ENCODE results near the gene CACNA2D3. TPM values are rescaled to one million over a fixed set of nuclear protein-coding genes. Genes with fewer than 3 reads are reported as not detected.

CACNA2D3 gene
- total RNA-seq, 1 experiment from 2014 or later, result not detected

GRCh38 chr3:54608041-54608440, 485.7 kb downstream of the CACNA2D3 start:
- no peak overlapping the region for H2AFZ ChIP-seq (ENCODE audit: low read length)
- H3K4me3 ChIP-seq (ENCODE audit: low read length), result no peak overlapping the region
- ChIA-PET POLR2A (ENCODE audit: unreplicated experiment) (no interaction called here), CTCF (no interaction called here)
- H3K9me2 ChIP-seq (replicated peaks; ENCODE audit: low read length), result no peaks in the 10 kb centered on the region
- BruUV-seq (replicated peaks), result no TSS peak
- H3K4me2 ChIP-seq (ENCODE audit: low read length), result no peak overlapping the region
- H3K27ac ChIP-seq (ENCODE audit: low read length), result no peak overlapping the region
- no peak for DNase-seq
- H3K79me2 ChIP-seq (ENCODE audit: low read length), result no peaks in the 10 kb centered on the region
- intact Hi-C loops (cut with micrococcal nuclease), result no loop called here
- no peaks in the 10 kb centered on the region for H3K4me1 ChIP-seq (ENCODE audit: insufficient read depth, low read length)
- no peaks in the 10 kb centered on the region for H3F3A ChIP-seq (ENCODE audit: low read length, unreplicated experiment)
- ATAC-seq, result no peak
- peaks cover 23% of the 10 kb centered on the region for H3K27me3 ChIP-seq (ENCODE audit: low read length)
- TF ChIP-seq EZH2 (IDR thresholded peaks at IDR 0.05; ENCODE audit: low read length, unreplicated experiment) (no peak), EZH2phosphoT487 (IDR thresholded peaks at IDR 0.05; ENCODE audit: borderline replicate concordance, low read length) (no peak), CTCF (conservative IDR thresholded peaks at IDR 0.05; ENCODE audit: low read depth, low read length) (no peak)
- no peaks in the 10 kb centered on the region for H3K36me3 ChIP-seq (ENCODE audit: low read depth, low read length)
- H3K9me3 ChIP-seq (ENCODE audit: low read length), result 0 out of 2 replicates have a peak, but pooled peaks cover 3% of the 10 kb centered on the region
- no peak overlapping the region for H3K9ac ChIP-seq (ENCODE audit: low read length)
- no peaks in the 10 kb centered on the region for H4K20me1 ChIP-seq (ENCODE audit: low read length)

GRCh38 chr3:54619053-54619452, 496.7 kb downstream of the CACNA2D3 start:
- H4K20me1 ChIP-seq (ENCODE audit: low read length), result no peaks in the 10 kb centered on the region
- H3K9me3 ChIP-seq (ENCODE audit: low read length), result no peaks in the 10 kb centered on the region
- no peaks in the 10 kb centered on the region for H3K27me3 ChIP-seq (ENCODE audit: low read length)
- H3K4me2 ChIP-seq (ENCODE audit: low read length), result no peak overlapping the region
- intact Hi-C loops (cut with micrococcal nuclease), result no loop called here
- no peak overlapping the region for H3K4me3 ChIP-seq (ENCODE audit: low read length)
- H2AFZ ChIP-seq (ENCODE audit: low read length), result no peak overlapping the region
- POLR2A ChIA-PET (ENCODE audit: unreplicated experiment), result no interaction called here
- no peaks in the 10 kb centered on the region for H3K4me1 ChIP-seq (ENCODE audit: insufficient read depth, low read length)
- no peaks in the 10 kb centered on the region for H3K9me2 ChIP-seq (replicated peaks; ENCODE audit: low read length)
- H3K27ac ChIP-seq (ENCODE audit: low read length), result no peak overlapping the region
- ATAC-seq (no peak), DNase-seq (no peak)
- H3K79me2 ChIP-seq (ENCODE audit: low read length), result no peaks in the 10 kb centered on the region
- no peaks in the 10 kb centered on the region for H3K36me3 ChIP-seq (ENCODE audit: low read depth, low read length)
- CTCF ChIA-PET, result no interaction called here
- no peak for TF ChIP-seq EZH2phosphoT487 (IDR thresholded peaks at IDR 0.05; ENCODE audit: borderline replicate concordance, low read length)
- no peak for TF ChIP-seq CTCF (conservative IDR thresholded peaks at IDR 0.05; ENCODE audit: low read depth, low read length)
- no peak for TF ChIP-seq EZH2 (IDR thresholded peaks at IDR 0.05; ENCODE audit: low read length, unreplicated experiment)
- no peaks in the 10 kb centered on the region for H3F3A ChIP-seq (ENCODE audit: low read length, unreplicated experiment)
- no peak overlapping the region for H3K9ac ChIP-seq (ENCODE audit: low read length)
- no TSS peak for BruUV-seq (replicated peaks)

GRCh38 chr3:54619531-54619930, 497.2 kb downstream of the CACNA2D3 start:
- H3K27me3 ChIP-seq (ENCODE audit: low read length), result no peaks in the 10 kb centered on the region
- ChIA-PET POLR2A (ENCODE audit: unreplicated experiment) (no interaction called here), CTCF (no interaction called here)
- no peaks in the 10 kb centered on the region for H3K9me3 ChIP-seq (ENCODE audit: low read length)
- intact Hi-C loops (cut with micrococcal nuclease), result no loop called here
- DNase-seq (no peak), ATAC-seq (no peak)
- no peak for TF ChIP-seq CTCF (conservative IDR thresholded peaks at IDR 0.05; ENCODE audit: low read depth, low read length)
- no peak for TF ChIP-seq EZH2phosphoT487 (IDR thresholded peaks at IDR 0.05; ENCODE audit: borderline replicate concordance, low read length)
- no peak for TF ChIP-seq EZH2 (IDR thresholded peaks at IDR 0.05; ENCODE audit: low read length, unreplicated experiment)
- H2AFZ ChIP-seq (ENCODE audit: low read length), result no peak overlapping the region
- no peaks in the 10 kb centered on the region for H3F3A ChIP-seq (ENCODE audit: low read length, unreplicated experiment)
- H3K4me2 ChIP-seq (ENCODE audit: low read length), result no peak overlapping the region
- H3K4me3 ChIP-seq (ENCODE audit: low read length), result no peak overlapping the region
- no peaks in the 10 kb centered on the region for H3K9me2 ChIP-seq (replicated peaks; ENCODE audit: low read length)
- no peaks in the 10 kb centered on the region for H3K4me1 ChIP-seq (ENCODE audit: insufficient read depth, low read length)
- no TSS peak for BruUV-seq (replicated peaks)
- H3K27ac ChIP-seq (ENCODE audit: low read length), result no peak overlapping the region
- H3K79me2 ChIP-seq (ENCODE audit: low read length), result no peaks in the 10 kb centered on the region
- H3K9ac ChIP-seq (ENCODE audit: low read length), result no peak overlapping the region
- no peaks in the 10 kb centered on the region for H3K36me3 ChIP-seq (ENCODE audit: low read depth, low read length)
- no peaks in the 10 kb centered on the region for H4K20me1 ChIP-seq (ENCODE audit: low read length)
